Prostate gland (tissue), 2 donors: ENCODE results near the gene TGFBR3. TPM values are rescaled to one million over a fixed set of nuclear protein-coding genes. Genes with fewer than 3 reads are reported as not detected.

Experiments used
- DNase-seq: peaks from one replicate; pipeline ENCODE4 v3.0.0-alpha.2; 2019; ENCODE audit warnings: low spot score
- H3K27ac ChIP-seq, 2 donors: fragments of 200-600 bp; sonication (generic); 2 replicates each; pipeline ENCODE4 v1.5.1; 2017 to 2019
- H3K27me3 ChIP-seq: fragments of 200-600 bp; sonication (generic); replicated peaks from 2 replicates; pipeline ENCODE4 v1.5.1; 2019; ENCODE audit not compliant: insufficient read depth
- H3K36me3 ChIP-seq, 2 donors: fragments of 200-600 bp; sonication (generic); 1 replicate in 1 of 2; 2 replicates in 1 of 2; pipeline versions ENCODE4 v1.5.1 to v1.8.1; 2017 to 2019
- H3K4me1 ChIP-seq: fragments of 200-600 bp; sonication (generic); replicated peaks from 2 replicates; pipeline ENCODE4 v1.5.1; 2019
- H3K4me3 ChIP-seq, 2 donors: fragments of 200-600 bp; sonication (generic); 2 replicates each; pipeline ENCODE4 v1.5.1; 2017 to 2019
- H3K9me3 ChIP-seq: fragments of 200-600 bp; sonication (generic); 2 replicates; pipeline ENCODE4 v1.5.1; 2017
- CTCF ChIP-seq, 4 experiments: fragments of 200-600 bp in 2 of 4; fragments of 450-650 bp in 2 of 4; sonication (generic) in 2 of 4; IDR thresholded peaks; 1 replicate in 3 of 4; 2 replicates in 1 of 4; pipeline ENCODE4 v1.5.1; 2016 to 2019; ENCODE audit warnings: antibody characterized with exemption in 4 of 4, mild to moderate bottlenecking in 2 of 4, moderate library complexity in 2 of 4
- POLR2A ChIP-seq: fragments of 450-650 bp; IDR thresholded peaks from one replicate; pipeline ENCODE4 v1.6.1; 2016; ENCODE audit warnings: antibody characterized with exemption, mild to moderate bottlenecking
- POLR2AphosphoS5 ChIP-seq: sonication (generic); formaldehyde crosslinking; IDR thresholded peaks from one replicate; pipeline ENCODE4 v1.6.1; 2017; ENCODE audit warnings: antibody characterized with exemption
- WGBS: methylation state at CpG from one replicate; pipeline ENCODE4 v1.1.5; 2018; 5-methylcytosine and 5-hydroxymethylcytosine counted together
- intact Hi-C: fragments of 100-400 bp; cut with DNase I; formaldehyde crosslinking; loops from one replicate; pipeline ENCODE4 v1.14.2; 2022
- total RNA-seq, 2 donors: library from RNA; depleted of rRNA; stranded (reverse); fragments of >200 nt; gene quantifications; one replicate each; pipeline ENCODE4 v1.1.0, GENCODE V29; 2016

TGFBR3 gene
- total RNA-seq, 2 donors from 2014 or later, result 26.4 to 51.7 TPM

GRCh38 chr1:91661121-91661520 is 224.8 kb downstream of the TGFBR3 start:
- Histone ChIP-seq H3K27me3 (no peaks in the 10 kb centered on the region), H3K4me1 (no peaks in the 10 kb centered on the region), H3K36me3 (no peaks in the 10 kb centered on the region), H3K4me3 (no peak overlapping the region), H3K9me3 (no peaks in the 10 kb centered on the region), H3K27ac (no peak overlapping the region)
- no peak for DNase-seq
- TF ChIP-seq CTCF (IDR thresholded peaks at IDR 0.05) (no peak), POLR2A (no peak), POLR2AphosphoS5 (no peak)
- intact Hi-C loops, result no loop called here

GRCh38 chr1:91660708-91661107 is 225.2 kb downstream of the TGFBR3 start:
- intact Hi-C loops, result no loop called here
- Histone ChIP-seq H3K4me3 (no peak overlapping the region), H3K4me1 (no peaks in the 10 kb centered on the region), H3K27me3 (no peaks in the 10 kb centered on the region), H3K36me3 (no peaks in the 10 kb centered on the region), H3K9me3 (no peaks in the 10 kb centered on the region), H3K27ac (no peak overlapping the region)
- no peak for DNase-seq
- no peak for TF ChIP-seq POLR2AphosphoS5

GRCh38 chr1:91655912-91656449 is 230.0 kb downstream of the TGFBR3 start:
- 67% methylated on average over 5 of the region's 5 CpGs for WGBS

GRCh38 chr1:91653183-91653582 is 232.8 kb downstream of the TGFBR3 start:
- H3K4me3 ChIP-seq, result no peak overlapping the region
- no peak for TF ChIP-seq POLR2AphosphoS5
- TF ChIP-seq POLR2A, result no peak
- TF ChIP-seq CTCF (IDR thresholded peaks at IDR 0.05), result no peak
- no peaks in the 10 kb centered on the region for H3K9me3 ChIP-seq
- intact Hi-C loops, result no loop called here
- DNase-seq, result no peak
- no peaks in the 10 kb centered on the region for H3K4me1 ChIP-seq
- no peaks in the 10 kb centered on the region for H3K27me3 ChIP-seq
- 96% methylated on average over 1 of the region's 1 CpG for WGBS
- no peak overlapping the region for H3K27ac ChIP-seq
- H3K36me3 ChIP-seq, result no peaks in the 10 kb centered on the region

More at GRCh38 chr1:91655912-91656449, 230.0 kb downstream of the TGFBR3 start:
- TF ChIP-seq POLR2A (no peak), POLR2AphosphoS5 (no peak), CTCF (IDR thresholded peaks at IDR 0.05) (no peak)
- H3K4me1 ChIP-seq, result no peaks in the 10 kb centered on the region
- no peaks in the 10 kb centered on the region for H3K9me3 ChIP-seq
- H3K27ac ChIP-seq, result no peak overlapping the region
- intact Hi-C loops, result no loop called here
- DNase-seq, result no peak
- H3K36me3 ChIP-seq, result no peaks in the 10 kb centered on the region
- no peaks in the 10 kb centered on the region for H3K27me3 ChIP-seq
- no peak overlapping the region for H3K4me3 ChIP-seq

DNA sequence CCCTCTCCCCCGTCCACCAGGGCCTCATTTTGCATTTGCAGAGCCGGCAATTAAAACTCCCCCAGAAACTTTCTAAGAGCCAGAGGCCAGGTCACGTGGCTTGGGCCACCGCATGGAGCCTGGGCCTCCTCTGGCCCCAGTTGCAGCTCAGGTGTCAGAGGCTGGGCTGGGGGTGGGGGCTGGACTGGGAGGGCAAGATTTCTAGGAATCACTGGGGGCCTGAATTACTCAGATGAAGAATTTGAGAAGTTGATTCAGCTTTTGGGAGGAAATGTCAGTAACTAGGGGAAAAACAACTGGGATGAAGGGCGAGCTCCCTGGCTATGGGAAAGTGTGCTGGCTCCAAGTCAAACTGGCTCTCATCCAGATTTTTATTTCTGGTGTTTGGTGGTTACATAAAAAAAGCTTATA is 234.3 kb downstream of the TGFBR3 start:
- peak overlapping the region; percentile 12 to 36 for H3K27ac ChIP-seq
- 51% methylated on average over 5 of the region's 5 CpGs for WGBS
- intact Hi-C loops, result no loop called here
- no peaks in the 10 kb centered on the region for H3K9me3 ChIP-seq
- TF ChIP-seq POLR2A, result no peak
- no peak for TF ChIP-seq CTCF (IDR thresholded peaks at IDR 0.05)
- TF ChIP-seq POLR2AphosphoS5, result no peak
- no peaks in the 10 kb centered on the region for H3K36me3 ChIP-seq
- DNase-seq, result no peak
- no peak overlapping the region for H3K4me3 ChIP-seq
- H3K4me1 ChIP-seq, result no peaks in the 10 kb centered on the region
- H3K27me3 ChIP-seq, result no peaks in the 10 kb centered on the region
